ENCODE data around the gene MRPS6. TPM values are rescaled to one million over a fixed set of nuclear protein-coding genes. Genes with fewer than 3 reads are reported as not detected.

The MRPS6 gene
- total and polyA plus RNA-seq, 2 experiments from 2014 or later: 13.7 to 83.9 TPM

- Histone ChIP-seq H3K4me2 (ENCODE audit: unreplicated experiment) (no peak overlapping the region), H3K36me3 (ENCODE audit: low read depth) (no peaks in the 10 kb centered on the region), H3K4me3 (no peak overlapping the region), H3K79me2 (ENCODE audit: insufficient read depth) (no peaks in the 10 kb centered on the region), H3K27me3 (replicated peaks; ENCODE audit: insufficient read depth) (no peaks in the 10 kb centered on the region), H3K9me3 (ENCODE audit: low read depth) (peaks cover 2% of the 10 kb centered on the region), H3F3A (ENCODE audit: insufficient read depth) (no peaks in the 10 kb centered on the region), H2AFZ (no peak overlapping the region), H3K4me1 (ENCODE audit: insufficient read depth) (no peaks in the 10 kb centered on the region), H3K9me2 (ENCODE audit: insufficient read depth) (no peaks in the 10 kb centered on the region), H4K20me1 (ENCODE audit: insufficient read depth) (no peaks in the 10 kb centered on the region), H3K27ac (no peak overlapping the region), H3K9ac (no peak overlapping the region)
- no peak for TF ChIP-seq EZH2phosphoT487 (IDR thresholded peaks at IDR 0.05; ENCODE audit: insufficient read depth, low read depth)
- no peak for TF ChIP-seq EZH2 (IDR thresholded peaks at IDR 0.05; ENCODE audit: insufficient read depth, poor library complexity, severe bottlenecking)
- in situ Hi-C loops (cut with MboI): no loop called here
- DNase-seq: no peak
- 87 to 92% methylated on average over 5 of the region's 5 CpGs for WGBS, 2 experiments (ENCODE audit: low coverage in 1 of 2, low lambda C conversion rate in 2 of 2, missing lambda C conversion rate in 2 of 2)
Measured at GRCh38 chr21:34166468-34166867, 93.1 kb downstream of the MRPS6 start.

GRCh38 chr21:34170886-34171285 lies 97.5 kb downstream of the MRPS6 start:
- H3K27ac ChIP-seq: no peak overlapping the region
- peaks cover 2% of the 10 kb centered on the region for H3K9me3 ChIP-seq (ENCODE audit: low read depth)
- no peak overlapping the region for H2AFZ ChIP-seq
- H4K20me1 ChIP-seq (ENCODE audit: insufficient read depth): no peaks in the 10 kb centered on the region
- no peak overlapping the region for H3K9ac ChIP-seq
- H3K4me2 ChIP-seq (ENCODE audit: unreplicated experiment): no peak overlapping the region
- no peaks in the 10 kb centered on the region for H3K79me2 ChIP-seq (ENCODE audit: insufficient read depth)
- no peaks in the 10 kb centered on the region for H3K9me2 ChIP-seq (ENCODE audit: insufficient read depth)
- WGBS, 2 experiments (ENCODE audit: low coverage in 1 of 2, low lambda C conversion rate in 2 of 2, missing lambda C conversion rate in 2 of 2): 92 to 97% methylated on average over 2 of the region's 2 CpGs
- no peaks in the 10 kb centered on the region for H3F3A ChIP-seq (ENCODE audit: insufficient read depth)
- no peaks in the 10 kb centered on the region for H3K36me3 ChIP-seq (ENCODE audit: low read depth)
- in situ Hi-C loops (cut with MboI): no loop called here
- no peaks in the 10 kb centered on the region for H3K27me3 ChIP-seq (replicated peaks; ENCODE audit: insufficient read depth)
- H3K4me1 ChIP-seq (ENCODE audit: insufficient read depth): no peaks in the 10 kb centered on the region
- H3K4me3 ChIP-seq: no peak overlapping the region
- DNase-seq: no peak
- TF ChIP-seq EZH2 (IDR thresholded peaks at IDR 0.05; ENCODE audit: insufficient read depth, poor library complexity, severe bottlenecking): no peak

- no peak for TF ChIP-seq EZH2 (IDR thresholded peaks at IDR 0.05; ENCODE audit: insufficient read depth, poor library complexity, severe bottlenecking)
- TF ChIP-seq EZH2phosphoT487 (IDR thresholded peaks at IDR 0.05; ENCODE audit: insufficient read depth, low read depth): no peak
- H3K4me2 ChIP-seq (ENCODE audit: unreplicated experiment): no peak overlapping the region
- peaks cover 2% of the 10 kb centered on the region for H3K9me3 ChIP-seq (ENCODE audit: low read depth)
- no peaks in the 10 kb centered on the region for H3K27me3 ChIP-seq (replicated peaks; ENCODE audit: insufficient read depth)
- no peaks in the 10 kb centered on the region for H3K79me2 ChIP-seq (ENCODE audit: insufficient read depth)
- H3F3A ChIP-seq (ENCODE audit: insufficient read depth): no peaks in the 10 kb centered on the region
- in situ Hi-C loops (cut with MboI): no loop called here
- H3K4me3 ChIP-seq: no peak overlapping the region
- no peak overlapping the region for H2AFZ ChIP-seq
- no peak overlapping the region for H3K9ac ChIP-seq
- no peak for DNase-seq
- no peaks in the 10 kb centered on the region for H3K9me2 ChIP-seq (ENCODE audit: insufficient read depth)
- no peak overlapping the region for H3K27ac ChIP-seq
- no peaks in the 10 kb centered on the region for H3K4me1 ChIP-seq (ENCODE audit: insufficient read depth)
- no peaks in the 10 kb centered on the region for H4K20me1 ChIP-seq (ENCODE audit: insufficient read depth)
- H3K36me3 ChIP-seq (ENCODE audit: low read depth): no peaks in the 10 kb centered on the region
Measured at GRCh38 chr21:34174470-34174869, 101.1 kb downstream of the MRPS6 start.

GRCh38 chr21:34176448-34176847 lies 103.1 kb downstream of the MRPS6 start:
- Histone ChIP-seq H3K9ac (no peak overlapping the region), H4K20me1 (ENCODE audit: insufficient read depth) (no peaks in the 10 kb centered on the region), H3F3A (ENCODE audit: insufficient read depth) (no peaks in the 10 kb centered on the region), H3K4me2 (ENCODE audit: unreplicated experiment) (no peak overlapping the region), H3K4me1 (ENCODE audit: insufficient read depth) (no peaks in the 10 kb centered on the region), H3K27me3 (replicated peaks; ENCODE audit: insufficient read depth) (no peaks in the 10 kb centered on the region; the same call in 1 of the 2 replicates), H3K79me2 (ENCODE audit: insufficient read depth) (no peaks in the 10 kb centered on the region), H3K9me3 (ENCODE audit: low read depth) (no peaks in the 10 kb centered on the region), H2AFZ (no peak overlapping the region), H3K27ac (no peak overlapping the region), H3K36me3 (ENCODE audit: low read depth) (no peaks in the 10 kb centered on the region), H3K4me3 (no peak overlapping the region), H3K9me2 (ENCODE audit: insufficient read depth) (no peaks in the 10 kb centered on the region)
- in situ Hi-C loops (cut with MboI): no loop called here
- DNase-seq: no peak
- no peak for TF ChIP-seq EZH2phosphoT487 (IDR thresholded peaks at IDR 0.05; ENCODE audit: insufficient read depth, low read depth)
- no peak for TF ChIP-seq EZH2 (IDR thresholded peaks at IDR 0.05; ENCODE audit: insufficient read depth, poor library complexity, severe bottlenecking)
- WGBS, 2 experiments (ENCODE audit: low coverage in 1 of 2, low lambda C conversion rate in 2 of 2, missing lambda C conversion rate in 2 of 2): 90 to 94% methylated on average over 1 of the region's 1 CpG

- 74 to 83% methylated on average over 7 of the region's 7 CpGs for WGBS, 2 experiments (ENCODE audit: low coverage in 1 of 2, low lambda C conversion rate in 2 of 2, missing lambda C conversion rate in 2 of 2)
- Histone ChIP-seq H3K36me3 (ENCODE audit: low read depth) (no peaks in the 10 kb centered on the region), H2AFZ (no peak overlapping the region), H3K4me2 (ENCODE audit: unreplicated experiment) (no peak overlapping the region), H3K79me2 (ENCODE audit: insufficient read depth) (no peaks in the 10 kb centered on the region), H3K27ac (no peak overlapping the region), H4K20me1 (ENCODE audit: insufficient read depth) (no peaks in the 10 kb centered on the region), H3K9ac (no peak overlapping the region), H3K9me3 (ENCODE audit: low read depth) (no peaks in the 10 kb centered on the region), H3K9me2 (ENCODE audit: insufficient read depth) (peaks cover 2% of the 10 kb centered on the region; the same call in 1 of the 2 replicates), H3K4me1 (ENCODE audit: insufficient read depth) (no peaks in the 10 kb centered on the region), H3K4me3 (no peak overlapping the region), H3F3A (ENCODE audit: insufficient read depth) (no peaks in the 10 kb centered on the region), H3K27me3 (replicated peaks; ENCODE audit: insufficient read depth) (no peaks in the 10 kb centered on the region; the same call in 1 of the 2 replicates)
- DNase-seq: no peak
- TF ChIP-seq EZH2 (IDR thresholded peaks at IDR 0.05; ENCODE audit: insufficient read depth, poor library complexity, severe bottlenecking) (no peak), EZH2phosphoT487 (IDR thresholded peaks at IDR 0.05; ENCODE audit: insufficient read depth, low read depth) (no peak)
- in situ Hi-C loops (cut with MboI): no loop called here
Measured at GRCh38 chr21:34177919-34178567, 104.7 kb downstream of the MRPS6 start.
